Common myeloid progenitor, CD34-positive (primary cell): ENCODE data around the gene PEG3.

Experiments
- CTCF ChIA-PET: fragments of 350-600 bp; sonication (Branson Sonifier 250); formaldehyde crosslinking; loops from one replicate; lab custom pipeline; 2021; ENCODE audit warnings: antibody characterized with exemption; lab: Charles Lee
- POLR2A ChIA-PET: fragments of 350-600 bp; sonication (Branson Sonifier 250); formaldehyde crosslinking; loops from one replicate; lab custom pipeline; 2021; ENCODE audit warnings: antibody characterized with exemption; lab: Charles Lee
- DNase-seq, 3 donors: peaks; one replicate each; pipeline versions ENCODE4 v3.0.0 to v3.0.0-alpha.2; 2013
- H3K27ac ChIP-seq, 2 experiments: 1 replicate in 1 of 2; 2 replicates in 1 of 2; pipeline ENCODE4 v1.7.0; 2013; ENCODE audit warnings: inconsistent platforms in 2 of 2, low read length in 2 of 2, mild to moderate bottlenecking in 2 of 2, low read depth in 1 of 2, moderate library complexity in 1 of 2; ENCODE audit not compliant: severe bottlenecking in 2 of 2, insufficient read depth in 1 of 2, poor library complexity in 1 of 2
- H3K27me3 ChIP-seq, 5 experiments: replicated peaks in 2 of 5; 1 replicate in 3 of 5; 2 replicates in 2 of 5; pipeline versions ENCODE4 v1.6.1 to v1.7.0; 2013; ENCODE audit warnings: low read length in 4 of 5, mild to moderate bottlenecking in 2 of 5, moderate library complexity in 2 of 5, inconsistent platforms in 1 of 5; ENCODE audit not compliant: insufficient read depth in 5 of 5, control insufficient read depth in 4 of 5
- H3K36me3 ChIP-seq, 4 experiments: 1 replicate in 2 of 4; 2 replicates in 2 of 4; pipeline versions ENCODE4 v1.6.1 to v1.7.0; 2013; ENCODE audit warnings: low read length in 3 of 4, control low read depth in 1 of 4, mild to moderate bottlenecking in 1 of 4; ENCODE audit not compliant: control insufficient read depth in 4 of 4, insufficient read depth in 4 of 4
- H3K4me1 ChIP-seq, 4 experiments: 1 replicate in 3 of 4; 2 replicates in 1 of 4; pipeline versions ENCODE4 v1.6.1 to v1.7.1; 2013; ENCODE audit warnings: low read length in 3 of 4, mild to moderate bottlenecking in 3 of 4, control low read depth in 1 of 4, inconsistent platforms in 1 of 4, moderate library complexity in 1 of 4; ENCODE audit not compliant: control insufficient read depth in 4 of 4, insufficient read depth in 4 of 4; ENCODE audit errors: control extremely low read depth in 1 of 4
- H3K4me3 ChIP-seq, 7 experiments: 1 replicate in 4 of 7; 2 replicates in 3 of 7; pipeline versions ENCODE4 v1.5.1 to v1.7.0; 2013; ENCODE audit warnings: mild to moderate bottlenecking in 7 of 7, low read length in 6 of 7, moderate library complexity in 6 of 7, inconsistent platforms in 2 of 7, low read depth in 2 of 7, control low read depth in 1 of 7; ENCODE audit not compliant: insufficient read depth in 4 of 7, control insufficient read depth in 1 of 7; ENCODE audit errors: extremely low read depth in 1 of 7
- H3K9me3 ChIP-seq, 5 experiments: 1 replicate in 4 of 5; 2 replicates in 1 of 5; pipeline versions ENCODE4 v1.6.1 to v1.7.1; 2013; ENCODE audit warnings: low read length in 4 of 5, mild to moderate bottlenecking in 2 of 5, inconsistent platforms in 1 of 5, low read depth in 1 of 5, moderate library complexity in 1 of 5; ENCODE audit not compliant: control insufficient read depth in 4 of 5, insufficient read depth in 2 of 5; ENCODE audit errors: control extremely low read depth in 1 of 5
- WGBS: methylation state at CpG from one replicate; pipeline ENCODE4 v1.1.5; 2013; ENCODE audit not compliant: insufficient coverage; 5-methylcytosine and 5-hydroxymethylcytosine counted together

Gene PEG3

GRCh38 chr19:56874530-56874929, 34.0 kb upstream of the PEG3 start:
- DNase-seq: no peak
- Histone ChIP-seq H3K9me3 (peaks cover 0 to 26% (median 9%) of the 10 kb centered on the region in 5 experiments), H3K27me3 (no peaks in the 10 kb centered on the region), H3K27ac (no peak overlapping the region), H3K4me3 (no peak overlapping the region), H3K4me1 (no peaks in the 10 kb centered on the region), H3K36me3 (no peaks in the 10 kb centered on the region)
- 93% methylated on average over 3 of the region's 4 CpGs for WGBS
- POLR2A ChIA-PET: no interaction called here
- CTCF ChIA-PET: no interaction called here

- no peak overlapping the region for H3K27ac ChIP-seq
- no peaks in the 10 kb centered on the region for H3K27me3 ChIP-seq
- H3K36me3 ChIP-seq: no peaks in the 10 kb centered on the region
- 88% methylated on average over 3 of the region's 5 CpGs for WGBS
- ChIA-PET CTCF (no interaction called here), POLR2A (no interaction called here)
- H3K4me1 ChIP-seq: no peaks in the 10 kb centered on the region
- H3K4me3 ChIP-seq: no peak overlapping the region
- DNase-seq: no peak
- H3K9me3 ChIP-seq: peaks cover 0 to 22% (median 11%) of the 10 kb centered on the region in 5 experiments
These were observed 33.0 kb upstream of the PEG3 start for GRCh38 chr19:56873493-56873892.

- Histone ChIP-seq H3K4me1 (no peaks in the 10 kb centered on the region), H3K27ac (no peak overlapping the region), H3K9me3 (peaks cover 0 to 14% (median 10%) of the 10 kb centered on the region in 5 experiments), H3K27me3 (no peaks in the 10 kb centered on the region), H3K36me3 (no peaks in the 10 kb centered on the region), H3K4me3 (no peak overlapping the region)
- 89% methylated on average over 8 of the region's 8 CpGs for WGBS
- DNase-seq: no peak
- ChIA-PET POLR2A (no interaction called here), CTCF (no interaction called here)
These were observed 29.4 kb upstream of the PEG3 start for GRCh38 chr19:56869886-56870285.

- ChIA-PET POLR2A (no interaction called here), CTCF (no interaction called here)
- WGBS: 100% methylated on average over 1 of the region's 1 CpG
- Histone ChIP-seq H3K27ac (no peak overlapping the region), H3K36me3 (no peaks in the 10 kb centered on the region), H3K4me1 (no peaks in the 10 kb centered on the region), H3K27me3 (peaks cover 0 to 4% (median 0%) of the 10 kb centered on the region in 5 experiments), H3K9me3 (peaks cover 2 to 17% (median 9%) of the 10 kb centered on the region in 5 experiments), H3K4me3 (no peak overlapping the region)
- DNase-seq: no peak
These were observed 27.9 kb upstream of the PEG3 start for GRCh38 chr19:56868446-56868845.

GRCh38 chr19:56866538-56866937, 26.0 kb upstream of the PEG3 start:
- Histone ChIP-seq H3K4me1 (no peaks in the 10 kb centered on the region), H3K9me3 (peaks cover 2 to 17% (median 9%) of the 10 kb centered on the region in 5 experiments), H3K36me3 (no peaks in the 10 kb centered on the region), H3K27ac (no peak overlapping the region), H3K4me3 (no peak overlapping the region), H3K27me3 (peaks cover 0 to 4% (median 0%) of the 10 kb centered on the region in 5 experiments)
- WGBS: 50% methylated on average over 1 of the region's 2 CpGs
- DNase-seq: no peak
- ChIA-PET POLR2A (no interaction called here), CTCF (interaction anchor here (0.5 to 1.1 kb wide), 2 partner anchors 18 to 464 kb away, joined by 3 read pairs; no protein-coding TSS in a partner anchor)

- Histone ChIP-seq H3K9me3 (peaks cover 2 to 14% (median 9%) of the 10 kb centered on the region in 5 experiments), H3K27me3 (peaks cover 0 to 4% (median 0%) of the 10 kb centered on the region in 5 experiments), H3K36me3 (no peaks in the 10 kb centered on the region), H3K4me1 (no peaks in the 10 kb centered on the region), H3K4me3 (no peak overlapping the region), H3K27ac (no peak overlapping the region)
- POLR2A ChIA-PET: no interaction called here
- WGBS: 51% methylated on average over 48 of the region's 50 CpGs
- CTCF ChIA-PET: no interaction called here
- DNase-seq: no peak
These were observed 24.1 kb upstream of the PEG3 start for GRCh38 chr19:56864443-56865125.

GRCh38 chr19:56862741-56863140, 22.2 kb upstream of the PEG3 start:
- DNase-seq: no peak
- Histone ChIP-seq H3K36me3 (no peaks in the 10 kb centered on the region), H3K27ac (no peak overlapping the region), H3K4me1 (no peaks in the 10 kb centered on the region), H3K4me3 (no peak overlapping the region), H3K27me3 (peaks cover 0 to 5% (median 0%) of the 10 kb centered on the region in 5 experiments), H3K9me3 (peaks cover 2 to 14% (median 9%) of the 10 kb centered on the region in 5 experiments)
- WGBS: 96% methylated on average over 4 of the region's 4 CpGs
- CTCF ChIA-PET: no interaction called here
- POLR2A ChIA-PET: no interaction called here
